NCI-H2196 treated with DMSO at 0.1 percent for 48 hours (cell line): ENCODE results near the gene PMEPA1.

Experiments
- DNase-seq: peaks from one replicate; lab custom pipeline; 2025; ENCODE audit not compliant: unreplicated experiment; lab: John Stamatoyannopoulos, UW

Gene PMEPA1

GRCh38 chr20:57695012-57695411, 14.8 kb downstream of the PMEPA1 start:
- DNase-seq, result no peak

- no peak for DNase-seq
Measured at GRCh38 chr20:57694481-57694880, 15.3 kb downstream of the PMEPA1 start.

GRCh38 chr20:57693670-57694329, 16.0 kb downstream of the PMEPA1 start:
- DNase-seq, result no peak

- no peak for DNase-seq
Measured at GRCh38 chr20:57693002-57693582, 16.7 kb downstream of the PMEPA1 start.

- no peak for DNase-seq
Measured at GRCh38 chr20:57692393-57692792, 17.4 kb downstream of the PMEPA1 start.

- no peak for DNase-seq
Measured at GRCh38 chr20:57691699-57692098, 18.1 kb downstream of the PMEPA1 start.

- DNase-seq, result no peak
Measured at GRCh38 chr20:57690525-57690924, 19.3 kb downstream of the PMEPA1 start.

- no peak for DNase-seq
Measured at GRCh38 chr20:57689745-57690481, 19.9 kb downstream of the PMEPA1 start.

- no peak for DNase-seq
Measured at GRCh38 chr20:57688864-57689263, 21.0 kb downstream of the PMEPA1 start.

GRCh38 chr20:57688295-57688694, 21.5 kb downstream of the PMEPA1 start:
- no peak for DNase-seq

GRCh38 chr20:57686931-57687652, 22.7 kb downstream of the PMEPA1 start:
- no peak for DNase-seq

GRCh38 chr20:57685146-57685758, 24.6 kb downstream of the PMEPA1 start:
- no peak for DNase-seq

- no peak for DNase-seq
Measured at GRCh38 chr20:57684808-57685140, 25.0 kb downstream of the PMEPA1 start.

- no peak for DNase-seq
Measured at GRCh38 chr20:57683881-57684807, 25.7 kb downstream of the PMEPA1 start.

GRCh38 chr20:57683287-57683686, 26.5 kb downstream of the PMEPA1 start:
- no peak for DNase-seq

- no peak for DNase-seq
Measured at GRCh38 chr20:57682184-57683101, 27.4 kb downstream of the PMEPA1 start.

- DNase-seq, result no peak
Measured at GRCh38 chr20:57680934-57681914, 28.6 kb downstream of the PMEPA1 start.

GRCh38 chr20:57680131-57680716, 29.6 kb downstream of the PMEPA1 start:
- no peak for DNase-seq
